Activated CD8-positive, alpha-beta memory T cell treated with anti-CD3 and anti-CD28 coated beads, Interleukin-2, amount 50 U/mL, for 24 hours (primary cell): ENCODE data around the gene GAL3ST3.
"Not testable (repeated sequence)": the region's sequence is repeated elsewhere in the genome, so short reads cannot be mapped to it uniquely, and the experiment has no call there.

Experiments
- DNase-seq: peaks from one replicate; pipeline ENCODE4 v3.0.0-alpha.2; 2020; ENCODE audit errors: extremely low read depth

The GAL3ST3 gene

DNA sequence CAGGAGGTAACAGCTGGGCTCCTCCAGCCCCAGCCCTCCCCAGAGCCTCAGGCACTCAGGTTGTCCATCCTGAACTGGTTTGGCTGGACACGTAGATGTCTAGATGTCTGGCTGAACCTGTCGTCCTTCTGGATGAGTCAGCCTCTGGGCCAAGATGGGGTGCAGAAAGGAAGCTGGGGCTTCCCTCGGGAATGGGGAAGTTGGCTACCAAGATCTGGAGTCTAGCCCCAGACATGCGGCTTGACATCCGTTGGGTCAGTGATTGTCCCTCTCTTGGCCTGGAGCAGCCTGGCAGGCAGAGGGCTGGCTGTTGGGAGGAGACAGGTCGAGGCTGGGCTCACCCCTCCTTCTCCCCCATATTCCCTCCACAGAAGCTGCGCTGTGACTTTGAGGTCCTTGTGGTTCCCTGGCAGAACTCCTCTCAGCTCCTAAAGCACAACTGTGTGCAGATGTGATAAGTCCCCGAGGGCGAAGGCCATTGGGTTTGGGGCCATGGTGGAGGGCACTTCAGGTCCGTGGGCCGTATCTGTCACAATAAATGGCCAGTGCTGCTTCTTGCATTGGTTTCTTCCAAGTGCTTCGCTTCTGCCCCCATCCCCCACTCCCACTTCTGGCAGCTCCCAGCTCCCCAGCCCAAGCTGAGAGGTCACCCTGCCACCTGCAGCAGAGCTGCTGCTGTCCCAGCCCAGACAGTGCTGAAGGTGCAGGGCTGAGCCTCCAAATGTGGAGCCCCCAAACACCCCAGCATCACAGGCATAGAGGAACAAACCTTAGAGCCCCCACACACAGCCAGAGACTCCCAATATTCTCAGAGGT is 35.8 kb downstream of the GAL3ST3 start:
- no peak for DNase-seq

DNA sequence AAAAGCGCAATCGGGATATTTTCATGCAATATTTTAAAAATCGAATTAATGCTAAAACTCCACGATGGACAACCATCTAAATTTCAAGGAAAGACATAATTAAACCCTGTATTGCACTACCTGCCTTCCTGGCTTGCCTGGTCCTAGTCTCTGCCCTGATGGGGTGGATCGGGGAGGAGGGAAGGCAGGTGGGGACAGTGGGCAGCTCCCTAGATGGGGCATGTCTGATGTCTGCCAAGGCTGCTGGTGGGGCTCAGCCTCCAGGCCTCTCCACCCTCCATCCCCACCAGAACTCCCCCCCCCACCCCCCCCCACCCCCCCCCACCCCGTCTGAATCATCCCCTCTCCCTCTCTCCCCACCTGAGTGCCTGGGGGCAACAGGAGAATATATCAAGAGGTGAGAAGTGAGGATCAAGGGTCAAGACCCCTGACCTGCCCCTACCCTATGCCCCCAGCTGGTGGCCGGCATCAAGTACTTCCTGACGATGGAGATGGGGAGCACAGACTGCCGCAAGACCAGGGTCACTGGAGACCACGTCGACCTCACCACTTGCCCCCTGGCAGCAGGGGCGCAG is 36.5 kb downstream of the GAL3ST3 start:
- no peak for DNase-seq

DNA sequence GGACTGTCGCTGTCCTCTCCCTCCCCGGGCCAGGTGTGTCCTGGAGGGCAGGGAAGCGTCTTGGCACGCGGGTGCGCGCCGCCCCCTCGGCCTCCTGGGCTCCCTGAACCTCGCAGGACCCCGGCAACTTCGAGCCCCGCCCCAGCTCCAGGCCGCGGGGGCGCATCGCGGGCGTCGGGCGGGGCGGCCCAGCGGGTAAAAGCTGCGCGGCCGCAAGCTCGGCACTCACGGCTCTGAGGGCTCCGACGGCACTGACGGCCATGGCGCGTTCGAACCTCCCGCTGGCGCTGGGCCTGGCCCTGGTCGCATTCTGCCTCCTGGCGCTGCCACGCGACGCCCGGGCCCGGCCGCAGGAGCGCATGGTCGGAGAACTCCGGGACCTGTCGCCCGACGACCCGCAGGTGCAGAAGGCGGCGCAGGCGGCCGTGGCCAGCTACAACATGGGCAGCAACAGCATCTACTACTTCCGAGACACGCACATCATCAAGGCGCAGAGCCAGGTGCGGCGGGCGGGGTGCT is 37.1 kb downstream of the GAL3ST3 start, which contains the start of gene CST6:
CST6 (plus strand) TSS at position 224 of the 519 bp plus-strand sequence; CDS start at position 261, 37 bp downstream.
- no peak for DNase-seq

DNA sequence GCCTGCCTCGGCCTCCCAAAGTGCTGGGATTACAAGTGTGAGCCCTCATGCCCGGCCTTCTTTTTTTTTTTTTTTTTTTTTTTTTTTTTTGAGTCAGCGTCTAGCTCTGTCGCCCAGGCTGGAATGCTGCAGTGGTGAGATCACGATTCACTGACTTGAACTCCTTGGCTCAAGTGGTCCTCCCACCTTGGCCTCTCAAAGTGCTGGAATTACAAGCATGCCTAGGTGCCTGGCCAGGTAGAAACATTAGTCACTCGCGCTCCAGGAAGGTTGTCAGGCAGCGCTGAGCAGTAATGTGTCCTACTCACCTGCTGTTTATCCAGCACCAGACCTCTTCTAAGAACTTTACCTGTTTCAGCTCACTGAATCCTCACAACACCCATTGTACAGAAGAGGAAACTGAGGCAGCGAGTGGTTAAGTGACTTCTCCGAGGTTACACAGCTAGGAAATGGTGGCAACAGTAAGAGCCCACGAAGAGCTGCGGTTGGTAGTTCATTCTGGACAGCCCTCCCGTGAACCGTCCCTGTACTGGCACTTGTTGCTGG is 37.6 kb downstream of the GAL3ST3 start:
- DNase-seq, result no peak

DNA sequence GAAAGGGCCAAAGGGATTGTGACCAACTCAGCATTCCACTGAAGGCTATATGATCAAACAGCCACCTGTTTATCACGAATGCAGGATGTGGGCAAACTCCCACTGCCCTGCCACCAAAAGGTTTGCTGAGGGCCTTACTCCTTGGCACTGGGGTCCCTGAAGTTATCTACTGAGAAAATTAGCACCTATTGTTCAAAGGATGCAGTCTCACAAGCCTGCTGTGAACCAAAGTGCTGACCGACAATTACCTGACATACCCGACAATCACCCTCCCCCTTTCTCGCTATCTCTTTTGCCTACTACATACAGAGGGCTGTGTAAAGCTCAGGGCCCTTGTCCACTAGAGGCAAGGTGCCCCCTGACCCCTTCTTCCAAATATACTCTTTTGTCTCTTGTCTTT is 38.9 kb downstream of the GAL3ST3 start:
- DNase-seq, result not testable (repeated sequence)

DNA sequence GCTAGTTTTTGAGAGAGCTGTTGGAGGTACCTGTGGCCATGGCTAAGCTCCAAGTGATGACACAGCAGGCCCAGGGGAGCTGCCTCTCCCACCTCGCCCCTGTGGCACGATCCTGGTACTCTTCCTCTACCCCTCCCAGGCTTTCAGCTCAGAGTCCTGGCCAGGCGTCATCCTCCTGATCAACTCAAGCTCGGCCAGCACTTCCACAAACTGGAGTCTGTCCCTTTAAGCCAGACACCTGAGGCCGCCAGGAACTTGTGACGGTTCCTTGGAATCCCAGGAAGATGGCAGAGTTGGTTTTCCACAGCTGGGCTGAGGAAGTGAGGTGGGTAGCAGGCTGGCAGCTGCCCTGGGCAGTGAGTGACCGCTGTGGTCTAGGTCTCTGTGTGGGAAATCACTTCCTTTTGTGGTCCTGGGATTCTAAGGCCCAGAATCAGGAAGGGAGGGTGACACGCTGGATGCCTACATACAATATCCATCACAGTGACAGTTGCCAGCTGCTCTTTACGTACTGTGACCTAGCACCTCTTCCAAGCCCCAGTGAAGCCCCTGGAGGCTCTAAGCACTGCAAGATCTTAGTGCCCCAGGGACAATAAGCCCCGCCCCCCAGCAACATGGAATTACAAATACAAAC is 40.4 kb downstream of the GAL3ST3 start:
- DNase-seq, result no peak

DNA sequence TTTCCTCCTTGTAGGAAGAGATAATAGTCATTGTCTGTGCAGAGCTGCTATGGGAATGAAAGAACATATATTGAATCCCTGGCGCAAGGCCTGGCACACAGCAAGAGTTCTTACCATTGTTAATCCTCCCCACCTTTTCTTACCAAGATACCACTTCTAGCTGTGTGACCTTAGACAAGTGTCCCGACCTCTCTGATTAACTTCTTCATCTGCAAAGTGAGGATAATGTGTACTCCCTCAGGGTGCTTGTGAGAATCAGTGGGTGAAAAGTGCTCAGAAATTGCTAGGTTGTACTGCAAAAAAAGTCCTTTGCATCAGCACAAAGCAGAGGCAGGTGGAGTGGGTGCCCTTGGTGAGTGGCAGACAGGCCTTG is 40.9 kb downstream of the GAL3ST3 start:
- no peak for DNase-seq

DNA sequence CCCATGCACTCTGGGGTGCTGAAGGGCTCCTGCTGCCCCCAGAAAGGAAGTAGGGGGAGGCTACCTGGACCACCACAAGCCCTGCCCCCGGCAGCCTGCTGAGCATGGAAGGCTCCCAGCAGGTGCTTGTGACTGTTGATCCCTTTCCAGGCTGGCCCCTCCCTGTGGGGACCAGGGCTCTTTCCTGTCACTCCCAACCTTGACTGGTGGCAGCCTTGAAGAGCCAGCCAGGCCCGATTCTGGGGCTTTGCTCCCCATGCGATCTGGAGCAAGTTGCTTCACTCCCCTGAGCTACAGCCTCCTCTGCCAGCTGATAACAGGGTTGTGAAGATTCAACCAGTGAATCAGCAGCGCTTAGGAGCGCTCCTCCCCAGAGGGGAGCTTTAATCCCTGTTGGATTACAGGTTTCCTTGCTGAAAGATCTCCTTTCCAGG is 41.7 kb downstream of the GAL3ST3 start:
- DNase-seq, result no peak

DNA sequence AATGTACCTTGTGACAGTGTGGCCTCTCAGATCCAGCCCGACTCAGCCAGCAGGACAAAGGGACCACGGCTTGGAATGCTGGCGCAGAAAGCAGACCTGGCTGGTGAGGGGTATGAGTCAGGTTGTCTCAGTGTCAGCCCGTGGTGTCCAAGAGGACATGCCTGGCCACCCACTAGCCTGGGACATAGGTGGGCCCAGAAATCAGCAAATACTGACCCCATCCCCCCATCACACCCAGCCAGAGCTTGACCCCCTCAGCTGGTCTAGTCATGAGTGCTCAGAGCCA is 42.1 kb downstream of the GAL3ST3 start:
- no peak for DNase-seq

DNA sequence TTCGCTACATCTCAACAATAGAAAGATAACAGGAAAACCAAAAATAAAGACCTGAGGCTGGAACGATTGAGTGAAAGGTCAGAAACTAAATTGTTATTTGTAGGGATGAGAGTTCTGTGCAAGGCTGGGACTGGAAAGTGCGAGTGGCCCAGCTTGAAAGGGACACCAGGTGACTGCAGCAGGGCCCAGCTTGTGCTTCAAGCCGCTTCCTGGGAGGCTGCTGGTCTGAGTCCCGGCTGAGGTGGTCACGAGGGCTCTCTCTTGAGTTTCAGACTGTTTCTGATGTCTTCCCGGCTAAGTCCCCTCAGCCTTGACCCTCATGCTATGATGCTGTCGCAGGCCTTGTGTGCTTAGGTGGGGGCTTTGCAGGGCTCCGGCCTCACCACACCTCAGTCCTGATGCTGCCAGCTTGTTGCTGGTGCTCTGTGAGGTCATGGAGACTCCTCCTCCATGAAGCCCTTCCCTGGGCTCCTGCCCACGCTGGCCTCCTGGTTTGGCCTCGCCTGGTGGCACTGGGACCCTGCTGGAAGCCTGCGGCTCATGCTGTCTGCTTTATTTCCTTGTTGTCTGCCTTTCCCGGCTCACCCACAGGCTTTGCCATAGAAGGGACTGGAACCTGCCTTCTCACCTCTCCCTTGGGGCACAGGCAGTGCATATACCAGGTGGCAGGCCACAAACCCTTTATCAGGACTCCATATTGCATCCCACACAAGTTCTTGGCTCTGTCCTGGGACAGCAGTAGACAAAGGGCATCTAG is 42.6 kb downstream of the GAL3ST3 start:
- DNase-seq, result no peak

DNA sequence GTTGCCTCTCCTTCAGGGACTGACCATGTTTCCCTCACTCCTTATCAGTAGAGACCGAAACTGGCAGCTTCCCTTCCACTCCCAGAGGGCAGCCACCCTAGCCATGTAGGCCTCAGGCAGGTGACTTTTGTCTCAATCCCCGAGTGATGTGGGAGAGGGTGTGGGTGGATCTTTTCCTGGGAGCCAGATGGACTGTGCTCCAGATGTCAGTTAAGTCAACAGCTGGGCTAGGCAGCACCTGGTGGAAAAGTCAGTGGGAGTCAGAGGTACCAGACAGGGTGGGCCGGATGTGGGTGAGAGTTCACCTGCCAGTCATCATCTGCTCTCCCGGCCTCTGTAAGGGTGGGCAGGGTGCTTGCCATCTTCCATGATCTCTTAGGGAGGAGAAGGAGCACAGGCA is 44.8 kb downstream of the GAL3ST3 start:
- DNase-seq, result no peak

DNA sequence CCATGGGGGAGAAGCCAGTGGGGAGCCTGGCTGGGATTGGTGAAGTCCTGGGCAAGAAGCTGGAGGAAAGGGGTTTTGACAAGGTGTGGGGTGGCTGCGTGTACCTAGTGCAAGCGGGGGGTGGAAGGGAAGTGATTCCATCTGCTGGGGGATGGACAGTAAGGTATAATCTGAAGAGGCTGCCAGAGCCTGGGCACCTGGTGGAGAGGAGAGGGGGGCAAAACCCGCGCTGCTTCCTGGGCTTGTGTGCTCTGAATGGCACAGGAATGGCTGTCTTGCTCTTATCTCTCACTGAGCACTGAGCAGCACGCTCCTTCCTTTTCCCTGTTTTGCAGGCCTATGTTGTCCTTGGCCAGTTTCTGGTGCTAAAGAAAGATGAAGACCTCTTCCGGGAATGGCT is 45.7 kb downstream of the GAL3ST3 start:
- no peak for DNase-seq

DNA sequence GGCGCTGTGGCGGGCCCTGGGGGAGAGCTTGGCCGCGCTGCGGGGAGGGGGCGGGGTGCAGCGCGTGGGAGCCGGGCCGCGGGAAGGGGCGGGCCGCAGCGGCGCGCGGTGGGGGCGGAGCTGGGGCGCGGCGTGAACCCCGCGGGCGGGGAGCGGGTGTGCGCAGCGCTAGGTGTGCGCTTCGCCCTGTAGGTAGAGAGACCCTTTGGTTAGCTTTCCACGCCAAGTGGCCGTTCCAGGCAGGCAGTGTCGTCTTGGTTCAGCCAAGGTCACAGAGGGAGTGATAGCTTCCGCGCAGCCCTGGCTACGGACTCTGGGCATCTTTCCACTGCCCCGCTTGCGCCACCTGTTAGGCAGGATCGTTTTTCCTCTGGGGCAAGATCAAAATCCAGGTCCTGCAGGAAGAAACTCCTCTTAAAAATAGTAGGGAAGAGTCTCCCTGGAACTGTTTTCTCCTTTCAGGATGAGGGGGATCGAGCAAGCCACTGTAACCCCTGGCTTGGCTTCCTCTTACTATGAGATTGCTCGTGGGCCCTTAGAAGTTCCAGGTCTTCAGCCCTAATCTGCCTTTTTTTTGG is 46.2 kb downstream of the GAL3ST3 start:
- DNase-seq, result no peak

DNA sequence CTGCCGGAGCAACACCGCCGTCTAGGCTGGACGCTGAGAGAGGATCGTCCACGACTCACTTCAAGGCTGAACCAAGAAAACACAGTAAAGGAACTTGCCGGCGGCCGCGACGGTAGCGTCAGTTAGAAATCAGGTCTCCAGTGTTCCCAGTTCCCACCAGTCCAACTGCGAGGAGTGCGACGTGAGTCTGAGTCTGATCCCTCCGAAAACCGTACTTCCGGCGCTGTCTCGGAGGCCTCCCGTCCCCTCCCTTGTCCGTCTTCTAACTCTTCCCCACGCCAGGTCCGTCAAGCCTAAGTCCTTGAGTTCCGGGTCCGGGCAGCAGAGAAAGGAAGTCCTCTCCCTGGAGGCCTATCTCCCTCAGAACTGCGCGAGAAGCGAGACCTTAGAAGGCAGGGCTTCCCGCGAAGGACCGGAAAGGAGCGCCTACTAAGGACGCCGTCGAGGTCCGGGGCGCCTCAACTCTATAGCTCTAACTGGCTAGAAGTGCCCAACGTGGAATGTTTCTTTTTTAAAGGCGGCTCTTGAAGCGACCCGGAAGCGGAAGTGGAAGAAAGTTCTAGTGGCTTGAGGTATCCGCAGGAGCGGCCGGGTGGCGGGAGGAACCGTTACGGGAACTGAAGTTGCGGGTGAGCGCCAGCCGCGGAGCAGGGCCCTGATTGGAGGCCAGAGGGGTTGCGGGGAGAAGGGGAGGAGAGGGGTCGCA is 46.9 kb downstream of the GAL3ST3 start, which contains the start of the genes BANF1 and EIF1AD:
BANF1 (plus strand) TSS at position 562 of the 706 bp plus-strand sequence. CDS start 748 bp downstream, outside the sequence.
EIF1AD (minus strand) TSS at position 216 of the 706 bp plus-strand sequence. CDS start 1,768 bp downstream, outside the sequence.
- peak; percentile 89 for DNase-seq

DNA sequence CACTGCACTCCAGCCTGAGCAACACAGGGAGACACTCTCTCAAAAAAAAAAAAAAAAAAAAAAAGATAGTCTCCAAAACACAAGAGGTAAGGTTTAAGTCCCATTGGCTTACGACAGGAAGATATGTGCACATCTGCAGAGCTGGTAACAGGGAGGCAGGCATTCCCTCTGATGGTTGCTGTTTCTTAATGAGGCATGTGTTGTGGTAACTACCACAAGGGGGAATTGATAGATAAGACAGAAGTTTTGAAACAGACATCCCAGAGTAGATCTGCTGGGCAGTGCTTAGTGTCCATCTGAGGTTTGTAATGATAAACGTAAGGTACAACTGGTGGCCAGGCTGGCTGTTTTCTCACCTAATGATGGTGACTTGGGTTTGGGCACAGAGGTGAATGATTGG is 51.7 kb downstream of the GAL3ST3 start:
- no peak for DNase-seq

DNA sequence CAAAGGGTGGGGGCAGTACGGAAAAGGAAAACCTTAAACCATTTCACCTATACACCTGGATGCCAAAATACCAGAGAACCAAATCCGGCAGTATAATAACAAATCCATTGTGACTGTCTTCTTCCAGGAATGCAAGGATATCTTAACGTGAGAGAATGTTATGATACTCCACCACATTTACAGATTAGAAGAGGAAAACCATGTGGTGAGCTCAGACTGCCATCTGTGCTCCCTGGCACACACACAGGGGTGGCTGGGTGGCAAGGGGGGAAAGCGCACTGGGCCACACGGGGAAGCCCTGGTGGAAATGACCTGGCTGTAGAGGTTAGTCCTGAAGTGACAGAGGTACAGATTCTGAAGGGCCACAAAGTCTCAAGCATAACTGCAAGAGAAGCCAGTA is 56.9 kb downstream of the GAL3ST3 start:
- no peak for DNase-seq
